ENCODE data around the gene NFRKB.
"Not testable (repeated sequence)": the region's sequence is repeated elsewhere in the genome, so short reads cannot be mapped to it uniquely, and the experiment has no call there.

NFRKB gene

GRCh38 chr11:129922674-129923073 is 27.3 kb upstream of the NFRKB start:
- no peaks in the 10 kb centered on the region for H3K9me3 Mint-ChIP-seq
- H3K27ac Mint-ChIP-seq, result no peak overlapping the region
- H3K4me1 Mint-ChIP-seq (ENCODE audit: low read depth), result peaks cover 11% of the 10 kb centered on the region
- H3K27me3 Mint-ChIP-seq, result no peaks in the 10 kb centered on the region
- peaks cover 34% of the 10 kb centered on the region for H3K36me3 Mint-ChIP-seq (ENCODE audit: low read depth)
- H3K4me3 Mint-ChIP-seq, result no peak overlapping the region

DNA sequence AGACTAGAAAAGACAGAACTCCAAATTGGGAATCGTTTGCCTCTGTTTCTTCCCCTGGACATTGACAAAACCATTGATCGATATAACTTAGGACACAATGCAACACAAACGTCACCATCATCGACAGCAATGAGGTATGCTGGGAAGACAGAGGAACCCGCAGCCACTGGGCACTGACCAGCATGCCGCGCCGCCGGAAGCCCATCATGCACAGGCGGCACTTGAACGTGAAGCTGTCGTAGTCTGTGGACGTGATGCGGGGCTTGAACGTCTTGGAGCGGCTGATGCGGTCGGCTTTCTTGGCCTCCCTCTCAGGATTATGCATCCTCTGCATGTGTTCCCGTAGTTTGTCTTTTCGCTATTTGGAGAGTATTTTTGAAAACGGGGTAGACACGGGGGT is 23.0 kb upstream of the NFRKB start:
- H3K27me3 Mint-ChIP-seq, result no peaks in the 10 kb centered on the region
- peaks cover 39% of the 10 kb centered on the region for H3K36me3 Mint-ChIP-seq (ENCODE audit: low read depth)
- H3K9me3 Mint-ChIP-seq, result no peaks in the 10 kb centered on the region
- no peak overlapping the region for H3K4me3 Mint-ChIP-seq
- peaks cover 9% of the 10 kb centered on the region for H3K4me1 Mint-ChIP-seq (ENCODE audit: low read depth)
- H3K27ac Mint-ChIP-seq, result no peak overlapping the region

DNA sequence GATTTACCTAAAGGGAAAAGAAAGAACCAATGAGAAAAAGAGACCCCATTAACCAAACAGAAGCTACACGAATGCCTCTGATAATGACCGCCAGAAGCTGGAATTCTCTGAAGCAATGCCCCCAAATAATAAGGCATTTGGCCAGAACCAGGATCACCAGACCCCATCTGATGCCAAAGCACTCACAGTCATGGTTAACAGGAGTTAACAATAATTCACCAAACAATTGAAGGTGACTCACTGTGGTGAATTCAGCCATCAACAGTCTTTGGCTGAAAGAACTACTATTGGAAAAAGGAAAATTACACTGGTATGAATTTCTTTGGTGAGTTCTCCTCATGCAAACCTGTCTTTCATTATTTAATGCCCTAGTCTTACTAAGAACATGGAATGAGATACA is 21.9 kb upstream of the NFRKB start:
- Mint-ChIP-seq H3K9me3 (no peaks in the 10 kb centered on the region), H3K27ac (no peak overlapping the region), H3K4me3 (no peak overlapping the region), H3K27me3 (no peaks in the 10 kb centered on the region), H3K4me1 (ENCODE audit: low read depth) (peaks cover 4% of the 10 kb centered on the region), H3K36me3 (ENCODE audit: low read depth) (peaks cover 41% of the 10 kb centered on the region)

GRCh38 chr11:129911298-129911697 is 15.9 kb upstream of the NFRKB start:
- H3K36me3 Mint-ChIP-seq (ENCODE audit: low read depth), result peaks cover 51% of the 10 kb centered on the region
- H3K9me3 Mint-ChIP-seq, result no peaks in the 10 kb centered on the region
- no peaks in the 10 kb centered on the region for H3K27me3 Mint-ChIP-seq
- H3K4me3 Mint-ChIP-seq, result no peak overlapping the region
- H3K4me1 Mint-ChIP-seq (ENCODE audit: low read depth), result peaks cover 5% of the 10 kb centered on the region
- peak overlapping the region; percentile 23 for H3K27ac Mint-ChIP-seq

DNA sequence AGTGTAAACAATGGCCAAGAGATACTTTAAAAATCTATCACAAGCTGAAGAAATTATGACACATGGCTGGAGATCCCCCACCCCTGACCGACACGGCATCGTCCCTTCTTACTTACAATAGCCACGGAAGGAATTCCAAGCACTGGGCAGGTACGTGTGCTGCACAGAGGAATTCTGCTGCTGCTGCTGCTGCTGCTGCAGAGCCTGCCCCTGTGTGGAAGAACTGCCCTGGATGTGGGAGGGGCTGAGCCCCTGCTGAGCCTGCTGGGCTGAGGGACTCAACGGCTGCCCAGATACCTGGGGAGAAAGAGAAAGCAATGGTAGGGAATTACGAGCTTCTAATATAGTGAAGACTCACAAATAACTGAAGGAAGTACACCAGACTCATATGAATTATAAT is 15.0 kb upstream of the NFRKB start:
- H3K27ac Mint-ChIP-seq, result no peak overlapping the region
- peaks cover 5% of the 10 kb centered on the region for H3K4me1 Mint-ChIP-seq (ENCODE audit: low read depth)
- H3K27me3 Mint-ChIP-seq, result no peaks in the 10 kb centered on the region
- H3K36me3 Mint-ChIP-seq (ENCODE audit: low read depth), result peaks cover 53% of the 10 kb centered on the region
- no peaks in the 10 kb centered on the region for H3K9me3 Mint-ChIP-seq
- H3K4me3 Mint-ChIP-seq, result no peak overlapping the region

DNA sequence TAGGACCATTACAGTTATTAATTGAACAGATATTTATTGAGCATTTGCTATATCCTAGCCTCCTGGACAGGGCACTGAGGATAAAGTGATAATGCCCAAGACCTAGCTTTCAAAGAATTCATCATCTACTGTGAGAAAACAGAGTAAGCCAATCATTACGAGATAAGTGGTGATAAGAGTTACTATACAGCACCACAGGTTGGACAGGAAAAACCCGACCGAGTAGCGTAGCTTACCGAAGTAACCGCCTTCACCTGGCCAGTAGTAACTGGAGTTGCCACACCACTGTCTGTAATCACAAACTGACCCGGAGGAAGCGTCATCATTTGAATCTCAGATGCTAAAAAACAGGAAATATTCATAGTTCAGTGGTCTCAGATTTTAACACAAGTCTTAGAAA is 10.0 kb upstream of the NFRKB start:
- no peak overlapping the region for H3K27ac Mint-ChIP-seq
- H3K4me1 Mint-ChIP-seq (ENCODE audit: low read depth), result no peaks in the 10 kb centered on the region
- no peaks in the 10 kb centered on the region for H3K27me3 Mint-ChIP-seq
- H3K36me3 Mint-ChIP-seq (ENCODE audit: low read depth), result peaks cover 45% of the 10 kb centered on the region
- no peak overlapping the region for H3K4me3 Mint-ChIP-seq
- no peaks in the 10 kb centered on the region for H3K9me3 Mint-ChIP-seq

DNA sequence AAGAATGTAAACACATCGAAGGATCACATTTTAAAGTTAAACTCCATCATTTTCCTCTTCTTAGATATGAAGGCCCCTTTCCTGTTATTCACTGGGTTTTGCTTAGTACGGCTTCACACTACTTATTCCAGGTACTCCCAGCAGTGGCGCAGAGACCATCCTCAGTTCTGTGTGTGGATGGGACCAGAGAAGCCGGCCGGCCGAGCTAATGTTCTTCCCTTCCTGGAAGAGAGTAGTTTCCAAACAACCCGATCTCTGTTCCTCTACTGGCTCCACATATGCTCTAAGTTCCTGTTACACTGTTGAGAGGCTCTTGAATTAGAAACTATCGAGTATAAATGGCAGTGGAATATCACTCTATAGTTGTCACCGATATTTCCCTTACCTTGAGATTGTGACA is 684 bp upstream of the NFRKB start:
- peaks cover 20% of the 10 kb centered on the region for H3K36me3 Mint-ChIP-seq (ENCODE audit: low read depth)
- H3K27ac Mint-ChIP-seq, result peak overlapping the region; percentile 11
- no peaks in the 10 kb centered on the region for H3K27me3 Mint-ChIP-seq
- H3K9me3 Mint-ChIP-seq, result peaks cover 3% of the 10 kb centered on the region
- H3K4me3 Mint-ChIP-seq, result peak overlapping the region; percentile 87
- peaks cover 25% of the 10 kb centered on the region for H3K4me1 Mint-ChIP-seq (ENCODE audit: low read depth)

GRCh38 chr11:129894278-129895125 is 876 bp downstream of the NFRKB start:
- H3K4me1 Mint-ChIP-seq (ENCODE audit: low read depth), result peaks cover 26% of the 10 kb centered on the region
- H3K27me3 Mint-ChIP-seq, result no peaks in the 10 kb centered on the region
- peaks cover 3% of the 10 kb centered on the region for H3K9me3 Mint-ChIP-seq
- peak overlapping the region; percentile 87 for H3K4me3 Mint-ChIP-seq
- peaks cover 31% of the 10 kb centered on the region for H3K36me3 Mint-ChIP-seq (ENCODE audit: low read depth)
- peak overlapping the region; percentile 78 for H3K27ac Mint-ChIP-seq

DNA sequence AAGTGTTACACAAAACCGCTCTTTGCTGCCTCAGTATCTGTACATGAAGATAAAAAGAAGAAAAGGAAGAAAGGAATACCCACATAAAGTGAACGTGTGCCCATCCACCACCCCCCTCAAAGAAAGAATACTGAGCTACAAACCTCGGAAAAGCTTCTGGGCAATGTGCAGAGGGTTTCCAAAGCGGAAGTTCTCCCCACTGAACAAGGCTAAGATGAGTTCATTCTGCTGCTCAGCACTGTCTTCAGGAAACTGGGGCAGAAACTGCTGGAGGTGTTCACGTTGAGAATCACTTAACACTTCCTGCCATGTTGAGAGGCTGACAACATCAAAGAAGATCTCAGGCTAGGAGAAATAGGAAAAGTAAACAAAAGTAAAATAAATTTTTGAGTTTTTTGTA is 6.9 kb downstream of the NFRKB start:
- peaks cover 89% of the 10 kb centered on the region for H3K36me3 Mint-ChIP-seq (ENCODE audit: low read depth)
- peaks cover 20% of the 10 kb centered on the region for H3K4me1 Mint-ChIP-seq (ENCODE audit: low read depth)
- no peaks in the 10 kb centered on the region for H3K27me3 Mint-ChIP-seq
- H3K27ac Mint-ChIP-seq, result peak overlapping the region; percentile 21
- H3K4me3 Mint-ChIP-seq, result no peak overlapping the region
- H3K9me3 Mint-ChIP-seq, result no peaks in the 10 kb centered on the region

DNA sequence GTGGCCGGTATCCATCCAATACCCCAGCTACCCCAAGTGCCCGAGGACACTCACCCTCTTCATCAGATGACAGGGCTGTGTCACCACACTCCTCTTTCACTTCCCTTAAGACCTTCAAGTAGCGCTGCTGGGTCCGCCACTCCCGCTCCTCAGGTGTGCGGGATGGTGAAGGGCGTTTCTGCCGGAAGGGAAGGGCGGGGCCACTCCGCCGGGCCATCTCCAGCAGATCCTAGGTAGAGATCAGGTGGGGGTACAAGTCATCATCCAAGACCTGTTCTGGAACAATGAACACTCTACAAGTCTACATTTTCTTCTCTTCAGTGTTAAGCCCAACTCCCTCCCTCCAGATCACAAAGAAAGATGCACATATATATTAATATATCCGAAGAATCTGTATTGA is 10.0 kb downstream of the NFRKB start:
- no peaks in the 10 kb centered on the region for H3K27me3 Mint-ChIP-seq
- no peak overlapping the region for H3K4me3 Mint-ChIP-seq
- peaks cover 11% of the 10 kb centered on the region for H3K4me1 Mint-ChIP-seq (ENCODE audit: low read depth)
- no peaks in the 10 kb centered on the region for H3K9me3 Mint-ChIP-seq
- peaks cover 93% of the 10 kb centered on the region for H3K36me3 Mint-ChIP-seq (ENCODE audit: low read depth)
- no peak overlapping the region for H3K27ac Mint-ChIP-seq

GRCh38 chr11:129884581-129884980 is 10.8 kb downstream of the NFRKB start:
- H3K4me3 Mint-ChIP-seq, result no peak overlapping the region
- peaks cover 10% of the 10 kb centered on the region for H3K4me1 Mint-ChIP-seq (ENCODE audit: low read depth)
- H3K27me3 Mint-ChIP-seq, result no peaks in the 10 kb centered on the region
- H3K27ac Mint-ChIP-seq, result no peak overlapping the region
- H3K9me3 Mint-ChIP-seq, result no peaks in the 10 kb centered on the region
- peaks cover 93% of the 10 kb centered on the region for H3K36me3 Mint-ChIP-seq (ENCODE audit: low read depth)

DNA sequence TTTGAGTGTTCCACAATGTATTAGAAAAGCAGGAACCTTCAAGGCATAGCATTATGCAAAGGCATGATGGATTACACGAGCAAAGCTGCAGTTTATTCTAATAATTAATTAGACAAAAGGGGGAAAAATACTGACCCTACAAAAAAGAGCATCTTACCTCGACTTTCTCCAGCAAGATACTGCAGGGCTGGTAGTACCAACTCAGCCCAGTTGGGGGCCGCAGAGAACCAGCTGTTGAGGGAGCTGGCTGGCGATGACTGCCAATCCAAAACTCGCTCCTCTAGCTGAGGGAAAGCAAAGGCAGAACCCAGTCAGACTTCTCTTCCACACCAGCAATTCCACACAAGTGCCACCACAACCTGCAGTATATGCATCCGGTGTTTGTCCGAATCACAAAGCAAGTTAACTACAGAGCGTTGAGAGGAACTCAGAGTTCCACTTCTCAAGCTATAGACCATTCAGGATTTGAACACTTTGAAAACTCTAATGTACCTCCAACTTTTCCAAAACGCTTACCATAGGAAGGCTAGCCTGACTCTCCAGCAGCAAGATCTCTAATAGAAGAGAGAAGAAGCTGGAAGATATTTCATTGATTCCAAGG is 13.7 kb downstream of the NFRKB start:
- no peaks in the 10 kb centered on the region for H3K9me3 Mint-ChIP-seq

GRCh38 chr11:129880311-129880710 is 15.1 kb downstream of the NFRKB start:
- peaks cover 90% of the 10 kb centered on the region for H3K36me3 Mint-ChIP-seq (ENCODE audit: low read depth)
- H3K4me3 Mint-ChIP-seq, result no peak overlapping the region
- H3K4me1 Mint-ChIP-seq (ENCODE audit: low read depth), result no peaks in the 10 kb centered on the region
- no peak overlapping the region for H3K27ac Mint-ChIP-seq
- H3K9me3 Mint-ChIP-seq, result no peaks in the 10 kb centered on the region
- H3K27me3 Mint-ChIP-seq, result no peaks in the 10 kb centered on the region

More for the DNA sequence above, 13.7 kb downstream of the NFRKB start:
- Mint-ChIP-seq H3K27me3 (no peaks in the 10 kb centered on the region), H3K4me1 (ENCODE audit: low read depth) (no peaks in the 10 kb centered on the region), H3K4me3 (no peak overlapping the region), H3K27ac (no peak overlapping the region), H3K36me3 (ENCODE audit: low read depth) (peaks cover 93% of the 10 kb centered on the region)

DNA sequence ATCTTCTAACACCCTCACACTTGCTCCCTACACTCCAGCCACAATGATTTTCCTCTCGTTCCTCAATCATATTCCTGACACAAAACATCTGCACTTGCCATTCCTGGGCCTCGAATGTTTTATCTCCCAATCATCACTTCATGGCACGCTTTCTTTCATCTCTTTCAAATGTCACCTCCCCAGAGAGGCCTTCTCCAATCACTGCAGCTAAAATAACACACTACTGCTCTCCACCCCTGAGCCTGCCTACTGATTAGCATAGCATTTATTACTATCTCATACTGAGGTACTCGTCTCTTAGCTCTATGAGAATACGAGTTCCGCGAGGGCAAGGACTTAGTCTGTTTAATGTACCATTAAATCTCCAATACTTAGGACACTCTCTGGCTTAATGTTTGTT is 23.5 kb downstream of the NFRKB start:
- peaks cover 86% of the 10 kb centered on the region for H3K36me3 Mint-ChIP-seq (ENCODE audit: low read depth)
- no peaks in the 10 kb centered on the region for H3K9me3 Mint-ChIP-seq
- peak overlapping the region; percentile 34 for H3K27ac Mint-ChIP-seq
- H3K4me3 Mint-ChIP-seq, result no peak overlapping the region
- no peaks in the 10 kb centered on the region for H3K27me3 Mint-ChIP-seq
- H3K4me1 Mint-ChIP-seq (ENCODE audit: low read depth), result peaks cover 5% of the 10 kb centered on the region

- not testable (repeated sequence) for H3K4me3 Mint-ChIP-seq, H3K9me3 Mint-ChIP-seq, H3K27ac Mint-ChIP-seq, H3K27me3 Mint-ChIP-seq
- peaks cover 87% of the 10 kb centered on the region for H3K36me3 Mint-ChIP-seq (ENCODE audit: low read depth)
- peaks cover 18% of the 10 kb centered on the region for H3K4me1 Mint-ChIP-seq (ENCODE audit: low read depth)
Measured at GRCh38 chr11:129868626-129869025, 26.8 kb downstream of the NFRKB start.

Data from stimulated activated naive CD8-positive, alpha-beta T cell treated with anti-CD3 and anti-CD28 coated beads, Interleukin-15, Interleukin-2, amounts not matched to agents 100 ng/mL and 50 ng/mL, for 24 hours (primary cell).